Uterus (tissue), 2 donors: ENCODE results near the gene ST8SIA5.

Source experiments
- CTCF ChIP-seq, 4 experiments: fragments of 200-600 bp in 2 of 4; fragments of 450-650 bp in 2 of 4; sonication (generic) in 2 of 4; IDR thresholded peaks; one replicate each; pipeline ENCODE4 v1.5.1; 2016 to 2019; ENCODE audit warnings: antibody characterized with exemption in 4 of 4, mild to moderate bottlenecking in 2 of 4, moderate library complexity in 1 of 4
- POLR2A ChIP-seq, 2 donors: fragments of 450-650 bp; IDR thresholded peaks; one replicate each; pipeline ENCODE4 v1.6.1; 2016; ENCODE audit warnings: antibody characterized with exemption in 2 of 2, mild to moderate bottlenecking in 1 of 2, moderate library complexity in 1 of 2

- no peak for TF ChIP-seq CTCF (IDR thresholded peaks at IDR 0.05)
- no peak for TF ChIP-seq POLR2A (IDR thresholded peaks at IDR 0.05)
Measured at GRCh38 chr18:46686186-46686585, 70.7 kb downstream of the ST8SIA5 start.
